Activated T-helper 1 cell treated with anti-CD3 and anti-CD28 coated beads, Interleukin-2, amount 50 U/mL, for 16 hours (primary cell): ENCODE results near the gene PHOSPHO2.

Experiments
- DNase-seq, 2 donors: peaks; one replicate each; pipeline ENCODE4 v3.0.0-alpha.2; 2020; ENCODE audit warnings: low read depth in 1 of 2, low spot score in 1 of 2

PHOSPHO2 gene

GRCh38 chr2:169694113-169694893, at the start of gene PHOSPHO2, which contains the start of gene CFAP210:
Gene PHOSPHO2, plus strand, starts transcription at chr2:169694469. Its CDS starts 6,503 bp downstream, at chr2:169700972.
Gene CFAP210, minus strand, starts transcription at chr2:169694405. Its CDS starts 78 bp downstream, at chr2:169694327.
- peak; percentile 97 to 99 for DNase-seq

GRCh38 chr2:169647496-169647895, 46.8 kb upstream of the PHOSPHO2 start:
- DNase-seq: no peak

- no peak for DNase-seq
These were observed 45.0 kb upstream of the PHOSPHO2 start for GRCh38 chr2:169649278-169649677.

- DNase-seq: no peak
These were observed 40.6 kb upstream of the PHOSPHO2 start for GRCh38 chr2:169653636-169654035.

- DNase-seq: no peak
These were observed 38.1 kb upstream of the PHOSPHO2 start for GRCh38 chr2:169656164-169656563.

GRCh38 chr2:169658877-169659276, 35.4 kb upstream of the PHOSPHO2 start:
- DNase-seq: no peak

- no peak for DNase-seq
These were observed 34.9 kb upstream of the PHOSPHO2 start for GRCh38 chr2:169659320-169659719.

- no peak for DNase-seq
These were observed 33.0 kb upstream of the PHOSPHO2 start for GRCh38 chr2:169661265-169661664.

GRCh38 chr2:169662744-169663143, 31.5 kb upstream of the PHOSPHO2 start:
- no peak for DNase-seq

GRCh38 chr2:169663247-169663646, 31.0 kb upstream of the PHOSPHO2 start:
- DNase-seq: no peak

- no peak for DNase-seq
These were observed 29.7 kb upstream of the PHOSPHO2 start for GRCh38 chr2:169664600-169664977.

GRCh38 chr2:169664978-169665930, 29.0 kb upstream of the PHOSPHO2 start:
- DNase-seq: no peak

- no peak for DNase-seq
These were observed 26.7 kb upstream of the PHOSPHO2 start for GRCh38 chr2:169667583-169667982.

GRCh38 chr2:169670215-169670651, 24.0 kb upstream of the PHOSPHO2 start:
- DNase-seq: no peak

GRCh38 chr2:169670937-169671336, 23.3 kb upstream of the PHOSPHO2 start:
- no peak for DNase-seq

- no peak for DNase-seq
These were observed 21.9 kb upstream of the PHOSPHO2 start for GRCh38 chr2:169672406-169672805.

GRCh38 chr2:169673106-169673505, 21.2 kb upstream of the PHOSPHO2 start:
- DNase-seq: no peak

- no peak for DNase-seq
These were observed 20.3 kb upstream of the PHOSPHO2 start for GRCh38 chr2:169673921-169674320.

GRCh38 chr2:169676357-169676756, 17.9 kb upstream of the PHOSPHO2 start:
- DNase-seq: no peak

GRCh38 chr2:169676850-169677249, 17.4 kb upstream of the PHOSPHO2 start:
- DNase-seq: no peak

- no peak for DNase-seq
These were observed 11.2 kb upstream of the PHOSPHO2 start for GRCh38 chr2:169683054-169683424.
